Smooth muscle cell (in vitro differentiated cells): Measurements from ENCODE around the gene TRPC4AP. TPM values are rescaled to one million over a fixed set of nuclear protein-coding genes. Genes with fewer than 3 reads are reported as not detected.
"Not testable (repeated sequence)": the region's sequence is repeated elsewhere in the genome, so short reads cannot be mapped to it uniquely, and the experiment has no call there.

Experiments used
- DNase-seq: peaks from one replicate; lab custom pipeline; 2025; ENCODE audit not compliant: unreplicated experiment; lab: John Stamatoyannopoulos, UW
- H2AFZ ChIP-seq: fragments of 200-600 bp; sonication (generic); 2 replicates; pipeline ENCODE4 v1.6.0; 2016; ENCODE audit warnings: antibody characterized with exemption, low read depth, mild to moderate bottlenecking
- H3F3A ChIP-seq: fragments of 200-600 bp; sonication (generic); 2 replicates; pipeline ENCODE4 v1.6.0; 2017; ENCODE audit warnings: antibody characterized with exemption, low read depth
- H3K27ac ChIP-seq: fragments of 200-600 bp; sonication (generic); 2 replicates; pipeline ENCODE4 v1.5.1; 2016; ENCODE audit warnings: low read depth, mild to moderate bottlenecking
- H3K27me3 ChIP-seq: fragments of 200-600 bp; sonication (generic); 2 replicates; pipeline ENCODE4 v1.6.1; 2016; ENCODE audit warnings: low read depth, mild to moderate bottlenecking
- H3K36me3 ChIP-seq: fragments of 200-600 bp; sonication (generic); 2 replicates; pipeline ENCODE4 v1.5.1; 2016; ENCODE audit warnings: low read depth
- H3K4me1 ChIP-seq: fragments of 200-600 bp; sonication (generic); 2 replicates; pipeline ENCODE4 v1.5.1; 2016; ENCODE audit warnings: low read depth
- H3K4me2 ChIP-seq: fragments of 200-600 bp; sonication (generic); 2 replicates; pipeline ENCODE4 v1.6.0; 2016; ENCODE audit warnings: mild to moderate bottlenecking
- H3K4me3 ChIP-seq: fragments of 200-600 bp; sonication (generic); 2 replicates; pipeline ENCODE4 v1.5.1; 2016; ENCODE audit warnings: mild to moderate bottlenecking
- H3K79me2 ChIP-seq: fragments of 200-600 bp; sonication (generic); 2 replicates; pipeline ENCODE4 v1.6.0; 2016; ENCODE audit warnings: low read depth, mild to moderate bottlenecking
- H3K9ac ChIP-seq: fragments of 200-600 bp; sonication (generic); 2 replicates; pipeline ENCODE4 v1.6.0; 2016; ENCODE audit warnings: low read depth
- H3K9me3 ChIP-seq: fragments of 200-600 bp; sonication (generic); replicated peaks from 2 replicates; pipeline ENCODE4 v1.5.1; 2016; ENCODE audit warnings: low read depth
- H4K20me1 ChIP-seq: fragments of 200-600 bp; sonication (generic); 2 replicates; pipeline ENCODE4 v1.6.0; 2016; ENCODE audit warnings: low read depth
- CTCF ChIP-seq: fragments of 200-600 bp; sonication (generic); IDR thresholded peaks from 2 replicates; pipeline ENCODE4 v1.5.1; 2017; ENCODE audit warnings: borderline replicate concordance, mild to moderate bottlenecking, antibody characterized with exemption; ENCODE audit not compliant: insufficient read depth, poor library complexity, severe bottlenecking
- WGBS: methylation state at CpG from one replicate; pipeline ENCODE4 v1.1.7; 2016; ENCODE audit warnings: low lambda C conversion rate; 5-methylcytosine and 5-hydroxymethylcytosine counted together
- polyA plus RNA-seq: library from polyadenylated mRNA; unstranded; fragments of >200 nt; fragmentation: Nextera tagmentation; extraction: Ambion mirVana; gene quantifications from 2 replicates; pipeline ENCODE4 v1.2.1, GENCODE V29; 2016
- total RNA-seq: library from RNA; depleted of rRNA; stranded (reverse); fragments of >200 nt; gene quantifications from 2 replicates; pipeline ENCODE4 v1.2.3, GENCODE V29; 2014

The TRPC4AP gene
- total and polyA plus RNA-seq, 2 experiments from 2014 or later: 77.3 to 95.4 TPM

GRCh38 chr20:35054814-35055213, 37.8 kb downstream of the TRPC4AP start:
- WGBS: 84% methylated on average over 2 of the region's 2 CpGs
- Histone ChIP-seq H3K4me3 (no peak overlapping the region), H3K9ac (no peak overlapping the region), H3K9me3 (no peaks in the 10 kb centered on the region), H3K79me2 (peaks cover 39% of the 10 kb centered on the region), H3K4me2 (no peak overlapping the region), H3K27me3 (no peaks in the 10 kb centered on the region), H3K36me3 (peaks cover 10% of the 10 kb centered on the region), H2AFZ (no peak overlapping the region), H3K27ac (no peak overlapping the region), H3K4me1 (no peaks in the 10 kb centered on the region), H4K20me1 (peaks cover 98% of the 10 kb centered on the region), H3F3A (no peaks in the 10 kb centered on the region)
- DNase-seq: no peak
- TF ChIP-seq CTCF: no peak

- Histone ChIP-seq H3K27ac (peak overlapping the region; percentile 32), H4K20me1 (peaks cover 89% of the 10 kb centered on the region), H3K79me2 (peaks cover 17% of the 10 kb centered on the region), H3K36me3 (peaks cover 17% of the 10 kb centered on the region)
- not testable (repeated sequence) for H3K27me3 ChIP-seq, H3K9me3 ChIP-seq, H3K4me3 ChIP-seq, H3K4me1 ChIP-seq, H3F3A ChIP-seq, H3K4me2 ChIP-seq, H2AFZ ChIP-seq, H3K9ac ChIP-seq, DNase-seq
- 59% methylated on average over 5 of the region's 5 CpGs for WGBS
Observed at GRCh38 chr20:35052616-35053015, 40.0 kb downstream of the TRPC4AP start.

GRCh38 chr20:35049776-35050352, 42.7 kb downstream of the TRPC4AP start:
- Histone ChIP-seq H3F3A (no peaks in the 10 kb centered on the region), H3K27me3 (no peaks in the 10 kb centered on the region), H3K9ac (no peak overlapping the region), H2AFZ (no peak overlapping the region), H3K36me3 (peaks cover 24% of the 10 kb centered on the region), H3K4me2 (no peak overlapping the region), H3K79me2 (peaks cover 12% of the 10 kb centered on the region), H3K4me3 (no peak overlapping the region), H3K9me3 (no peaks in the 10 kb centered on the region), H3K4me1 (no peaks in the 10 kb centered on the region), H3K27ac (peak overlapping the region; percentile 76), H4K20me1 (peaks cover 85% of the 10 kb centered on the region)
- WGBS: 48% methylated on average over 5 of the region's 5 CpGs
- no peak for TF ChIP-seq CTCF
- DNase-seq: no peak

- no peak for DNase-seq
- Histone ChIP-seq H3K27ac (no peak overlapping the region), H3K79me2 (peaks cover 4% of the 10 kb centered on the region), H4K20me1 (peaks cover 85% of the 10 kb centered on the region), H2AFZ (no peak overlapping the region), H3K9me3 (no peaks in the 10 kb centered on the region), H3K36me3 (peaks cover 21% of the 10 kb centered on the region), H3K4me2 (no peak overlapping the region), H3K4me3 (no peak overlapping the region), H3K4me1 (no peaks in the 10 kb centered on the region), H3F3A (no peaks in the 10 kb centered on the region), H3K9ac (no peak overlapping the region), H3K27me3 (no peaks in the 10 kb centered on the region)
- TF ChIP-seq CTCF: no peak
- 94% methylated on average over 1 of the region's 1 CpG for WGBS
Observed at GRCh38 chr20:35048739-35049138, 43.9 kb downstream of the TRPC4AP start.
